ENCODE measurements around the gene RAB7B.

DNA sequence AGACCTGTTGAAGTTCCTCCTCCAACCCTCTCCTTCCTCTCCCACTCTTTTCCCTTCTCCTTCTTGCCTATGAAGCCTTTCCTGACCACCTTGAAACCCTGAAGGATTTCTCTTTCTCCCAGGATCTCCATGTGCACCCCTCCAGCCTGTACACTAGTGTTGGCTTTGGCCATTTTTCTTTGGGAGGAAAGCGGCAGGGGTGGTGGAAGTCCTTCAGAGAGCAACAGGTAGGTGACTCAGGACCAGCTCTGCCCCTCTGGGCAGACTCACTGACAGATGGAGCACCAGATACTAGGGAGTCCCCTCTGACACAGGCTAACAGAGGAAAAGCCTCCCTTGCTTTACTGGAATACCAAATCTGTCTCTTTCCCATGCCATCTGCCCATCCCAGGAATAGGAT lies 64.5 kb downstream of the RAB7B start:
- TF ChIP-seq, protein P1, sequence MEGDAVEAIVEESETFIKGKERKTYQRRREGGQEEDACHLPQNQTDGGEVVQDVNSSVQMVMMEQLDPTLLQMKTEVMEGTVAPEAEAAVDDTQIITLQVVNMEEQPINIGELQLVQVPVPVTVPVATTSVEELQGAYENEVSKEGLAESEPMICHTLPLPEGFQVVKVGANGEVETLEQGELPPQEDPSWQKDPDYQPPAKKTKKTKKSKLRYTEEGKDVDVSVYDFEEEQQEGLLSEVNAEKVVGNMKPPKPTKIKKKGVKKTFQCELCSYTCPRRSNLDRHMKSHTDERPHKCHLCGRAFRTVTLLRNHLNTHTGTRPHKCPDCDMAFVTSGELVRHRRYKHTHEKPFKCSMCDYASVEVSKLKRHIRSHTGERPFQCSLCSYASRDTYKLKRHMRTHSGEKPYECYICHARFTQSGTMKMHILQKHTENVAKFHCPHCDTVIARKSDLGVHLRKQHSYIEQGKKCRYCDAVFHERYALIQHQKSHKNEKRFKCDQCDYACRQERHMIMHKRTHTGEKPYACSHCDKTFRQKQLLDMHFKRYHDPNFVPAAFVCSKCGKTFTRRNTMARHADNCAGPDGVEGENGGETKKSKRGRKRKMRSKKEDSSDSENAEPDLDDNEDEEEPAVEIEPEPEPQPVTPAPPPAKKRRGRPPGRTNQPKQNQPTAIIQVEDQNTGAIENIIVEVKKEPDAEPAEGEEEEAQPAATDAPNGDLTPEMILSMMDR (conservative IDR thresholded peaks at IDR 0.05 in 1 of 2, IDR thresholded peaks at IDR 0.05 in 1 of 2; ENCODE audit: extremely low read depth in 1 of 2, insufficient read depth in 1 of 2, low read depth in 1 of 2, low read length in 2 of 2), result no peak
- TF ChIP-seq EZH2 (IDR thresholded peaks at IDR 0.05; ENCODE audit: borderline replicate concordance, low read length), result no peak
